ENCODE data around the gene MTMR12. TPM values are rescaled to one million over a fixed set of nuclear protein-coding genes. Genes with fewer than 3 reads are reported as not detected.

The MTMR12 gene
- total and polyA plus RNA-seq, 2 of the 4 experiments (the other 2 are of a cell fraction) = 11.1 to 21.3 TPM

- ChIA-PET POLR2A (ENCODE audit: unreplicated experiment) (no interaction called here), CTCF (no interaction called here)
- H3K23ac ChIP-seq (ENCODE audit: low read depth, low read length) = no peak overlapping the region
- intact Hi-C loops (cut with micrococcal nuclease) (no loop called here), dilution Hi-C loops (cut with HindIII; ENCODE audit: low sequenced_read_pairs, unreplicated experiment) (no loop called here), in situ Hi-C loops (cut with MboI; ENCODE audit: low sequenced_read_pairs) (no loop called here)
- H3K27me3 ChIP-seq (ENCODE audit: control insufficient read depth, insufficient read depth, low read length) = no peaks in the 10 kb centered on the region
- no peaks in the 10 kb centered on the region for H4K20me1 ChIP-seq (ENCODE audit: insufficient read depth, low read length)
- no peak overlapping the region for H3K4me3 ChIP-seq (ENCODE audit: insufficient read depth, low read depth, low read length)
- TF ChIP-seq MAZ (IDR thresholded peaks at IDR 0.05; ENCODE audit: borderline replicate concordance, low read depth, low read length) (no peak), NFE2L2 (IDR thresholded peaks at IDR 0.05; ENCODE audit: low read depth, low read length) (no peak), RFX5 (IDR thresholded peaks at IDR 0.05; ENCODE audit: low read depth, low read length) (no peak), MAFK (IDR thresholded peaks at IDR 0.05; ENCODE audit: low read depth, low read length) (no peak), RAD21 (IDR thresholded peaks at IDR 0.05; ENCODE audit: low read length) (no peak), ELK1 (IDR thresholded peaks at IDR 0.05; ENCODE audit: borderline replicate concordance, low read depth, low read length) (no peak), USF2 (IDR thresholded peaks at IDR 0.05; ENCODE audit: low read depth, low read length) (no peak), SMC3 (IDR thresholded peaks at IDR 0.05; ENCODE audit: low read depth, low read length) (no peak), CHD1 (IDR thresholded peaks at IDR 0.05; ENCODE audit: low read depth, low read length) (no peak), FOS (IDR thresholded peaks at IDR 0.05; ENCODE audit: low read depth, low read length) (no peak), MXI1 (IDR thresholded peaks at IDR 0.05; ENCODE audit: borderline replicate concordance, low read depth, low read length) (no peak), CEBPB (IDR thresholded peaks at IDR 0.05; ENCODE audit: low read depth, low read length) (no peak), RCOR1 (IDR thresholded peaks at IDR 0.05; ENCODE audit: insufficient replicate concordance, low read length) (no peak), POLR2A (IDR thresholded peaks at IDR 0.05; ENCODE audit: low read depth, low read length) (no peak), BHLHE40 (IDR thresholded peaks at IDR 0.05; ENCODE audit: low read depth, low read length) (no peak)
- TF ChIP-seq, protein P1, sequence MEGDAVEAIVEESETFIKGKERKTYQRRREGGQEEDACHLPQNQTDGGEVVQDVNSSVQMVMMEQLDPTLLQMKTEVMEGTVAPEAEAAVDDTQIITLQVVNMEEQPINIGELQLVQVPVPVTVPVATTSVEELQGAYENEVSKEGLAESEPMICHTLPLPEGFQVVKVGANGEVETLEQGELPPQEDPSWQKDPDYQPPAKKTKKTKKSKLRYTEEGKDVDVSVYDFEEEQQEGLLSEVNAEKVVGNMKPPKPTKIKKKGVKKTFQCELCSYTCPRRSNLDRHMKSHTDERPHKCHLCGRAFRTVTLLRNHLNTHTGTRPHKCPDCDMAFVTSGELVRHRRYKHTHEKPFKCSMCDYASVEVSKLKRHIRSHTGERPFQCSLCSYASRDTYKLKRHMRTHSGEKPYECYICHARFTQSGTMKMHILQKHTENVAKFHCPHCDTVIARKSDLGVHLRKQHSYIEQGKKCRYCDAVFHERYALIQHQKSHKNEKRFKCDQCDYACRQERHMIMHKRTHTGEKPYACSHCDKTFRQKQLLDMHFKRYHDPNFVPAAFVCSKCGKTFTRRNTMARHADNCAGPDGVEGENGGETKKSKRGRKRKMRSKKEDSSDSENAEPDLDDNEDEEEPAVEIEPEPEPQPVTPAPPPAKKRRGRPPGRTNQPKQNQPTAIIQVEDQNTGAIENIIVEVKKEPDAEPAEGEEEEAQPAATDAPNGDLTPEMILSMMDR (conservative IDR thresholded peaks at IDR 0.05; ENCODE audit: low read depth, low read length) = no peak
- H4K5ac ChIP-seq (ENCODE audit: low read depth, low read length) = no peak overlapping the region
- H4K91ac ChIP-seq (ENCODE audit: insufficient read depth, low read depth, low read length) = no peak overlapping the region
- H3K27ac ChIP-seq (ENCODE audit: insufficient read depth, low read length) = no peak overlapping the region
- H3K9ac ChIP-seq (ENCODE audit: low read depth, low read length) = no peak overlapping the region
- H3K14ac ChIP-seq (replicated peaks; ENCODE audit: low read depth, low read length) = no peak overlapping the region
- H3K18ac ChIP-seq (ENCODE audit: low read depth, low read length) = no peak overlapping the region
- no peak overlapping the region for H2AK9ac ChIP-seq (replicated peaks; ENCODE audit: low read depth, low read length, poor library complexity)
- peaks cover 20 to 23% of the 10 kb centered on the region in 2 experiments; a peak in 3 of 4 replicates for H3K79me1 ChIP-seq (ENCODE audit: low read depth in 1 of 2, low read length in 2 of 2)
- no peaks in the 10 kb centered on the region for H3K9me3 ChIP-seq (ENCODE audit: control insufficient read depth, insufficient read depth, low read length)
- no TSS peak for BruUV-seq (replicated peaks)
- H3K9me1 ChIP-seq (ENCODE audit: insufficient read depth, low read length) = peaks cover 11% of the 10 kb centered on the region
- H2AFZ ChIP-seq (replicated peaks; ENCODE audit: low read length, poor library complexity) = no peak overlapping the region
- H3K4me2 ChIP-seq (ENCODE audit: low read depth, low read length) = no peak overlapping the region
- no peak overlapping the region for H3K4ac ChIP-seq (ENCODE audit: low read depth, low read length)
- DNase-seq (no peak), ATAC-seq (ENCODE audit: low read depth) (no peak)
- no peak overlapping the region for H2BK15ac ChIP-seq (ENCODE audit: low read depth, low read length)
- WGBS, 2 experiments (ENCODE audit: extremely low coverage in 2 of 2, insufficient read length in 1 of 2) = 100% methylated on average over 2 of the region's 2 CpGs; no CpG with 5 or more reads in 1 of the 2 experiments
- peaks cover 12% of the 10 kb centered on the region for H3K4me1 ChIP-seq (ENCODE audit: control insufficient read depth, insufficient read depth, low read length)
- no peak overlapping the region for H4K8ac ChIP-seq (ENCODE audit: low read depth in 2 of 2, low read length in 2 of 2)
- no peak overlapping the region for H2BK20ac ChIP-seq (ENCODE audit: low read depth, low read length)
- H3K56ac ChIP-seq (ENCODE audit: extremely low read depth, insufficient read depth, low read length) = no peak overlapping the region
- H2BK5ac ChIP-seq (ENCODE audit: low read depth, low read length, poor library complexity, severe bottlenecking) = no peak overlapping the region
- no peak overlapping the region for H2BK120ac ChIP-seq (ENCODE audit: low read depth, low read length)
- H2AK5ac ChIP-seq (ENCODE audit: low read depth, low read length) = no peak overlapping the region
- peaks cover 19% of the 10 kb centered on the region for H3K36me3 ChIP-seq (ENCODE audit: control insufficient read depth, insufficient read depth, low read length)
Measured at GRCh38 chr5:32272746-32273145, 40.0 kb downstream of the MTMR12 start.

Data from IMR-90 (cell line).